NOMO-1 (cell line): ENCODE results near the gene TXLNB.
"Not testable (repeated sequence)": the region's sequence is repeated elsewhere in the genome, so short reads cannot be mapped to it uniquely, and the experiment has no call there.

ENCODE experiments used
- DNase-seq, 2 experiments: peaks; one replicate each; lab custom pipeline; 2025; ENCODE audit not compliant: unreplicated experiment in 2 of 2; lab: John Stamatoyannopoulos, UW

The TXLNB gene

DNA sequence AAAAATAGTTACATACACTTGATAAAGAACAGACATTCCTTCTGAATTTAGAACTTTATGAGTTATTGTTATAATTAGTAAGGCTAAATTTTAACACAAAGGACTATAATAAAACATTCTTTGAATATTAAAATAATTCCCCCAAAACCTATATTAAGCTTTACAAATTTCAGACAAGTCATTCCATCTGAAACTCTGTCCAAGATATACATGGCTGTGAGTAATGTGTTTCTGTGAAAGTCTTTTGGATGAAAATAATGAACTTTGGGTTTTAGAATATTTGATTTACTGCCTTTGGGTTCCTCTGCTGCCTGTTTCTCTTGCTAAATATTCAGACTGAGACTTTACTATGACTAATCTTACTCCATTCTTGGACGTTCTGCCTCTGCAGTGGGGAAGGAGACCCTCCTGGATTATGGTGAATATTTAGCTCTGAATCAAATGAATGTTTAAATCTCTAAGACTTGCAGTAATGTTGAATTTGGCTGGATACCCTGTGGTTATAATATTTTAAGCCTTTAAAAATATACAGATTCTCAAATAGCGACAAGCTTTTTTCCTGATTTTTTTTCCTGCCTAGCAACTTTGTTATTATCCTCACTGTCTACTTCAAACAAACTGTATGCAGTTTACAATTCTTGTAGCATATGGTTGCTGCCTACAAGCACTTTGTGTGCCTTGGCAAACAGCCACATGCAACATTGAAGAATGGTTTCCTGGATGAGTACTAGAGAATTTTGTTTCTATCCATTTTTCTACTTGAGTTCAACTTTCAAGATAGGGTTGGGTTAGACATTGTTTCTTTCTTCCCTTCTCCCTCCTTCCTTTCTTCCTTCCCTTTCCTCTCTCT lies 51.4 kb downstream of the TXLNB start:
- DNase-seq = no peak

GRCh38 chr6:139239064-139239463 lies 52.7 kb downstream of the TXLNB start:
- no peak for DNase-seq

DNA sequence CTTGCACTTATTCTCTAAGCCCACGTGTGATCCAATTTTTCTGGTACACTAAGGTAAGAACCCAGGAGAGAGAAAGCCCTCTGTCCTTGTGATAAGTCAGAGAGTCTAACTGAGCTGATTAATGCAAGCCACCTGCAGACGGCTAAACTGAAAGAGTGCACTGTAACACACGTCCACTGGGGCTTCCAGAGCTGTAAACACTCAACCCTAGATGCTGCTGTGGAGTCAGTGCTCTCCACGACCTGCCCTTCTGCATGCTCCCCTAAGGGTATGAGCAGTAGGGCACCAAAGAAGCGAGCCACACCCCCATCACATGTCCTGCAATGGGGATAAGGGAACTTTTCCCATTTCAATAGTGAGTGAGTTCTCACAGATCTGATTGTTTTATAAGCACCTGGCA lies 55.7 kb downstream of the TXLNB start:
- DNase-seq = no peak

DNA sequence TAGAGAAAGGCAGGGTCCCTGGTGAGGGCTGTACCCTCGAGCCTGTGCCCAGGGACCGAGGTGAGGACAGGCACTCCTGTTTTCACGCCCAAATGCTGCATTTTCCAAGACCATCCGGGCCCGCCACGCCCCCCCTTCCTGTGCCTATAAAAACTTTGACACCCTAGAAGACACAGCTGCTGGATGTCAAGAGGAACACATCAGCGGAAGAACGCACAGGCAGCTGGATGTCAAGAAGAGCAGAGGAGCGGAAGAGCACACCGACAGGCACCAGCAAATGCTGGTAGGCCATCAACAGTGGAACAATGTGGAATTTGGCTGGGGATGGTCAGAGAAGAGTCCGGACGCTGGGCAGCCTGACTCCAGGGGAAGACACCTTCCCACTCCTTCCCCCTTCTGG lies 56.1 kb downstream of the TXLNB start:
- DNase-seq = no peak

- DNase-seq = not testable (repeated sequence)
Observed at GRCh38 chr6:139234193-139234592, 57.6 kb downstream of the TXLNB start.

GRCh38 chr6:139231206-139231605 lies 60.6 kb downstream of the TXLNB start:
- no peak for DNase-seq

- no peak for DNase-seq
Observed at GRCh38 chr6:139230391-139230840, 61.4 kb downstream of the TXLNB start.

DNA sequence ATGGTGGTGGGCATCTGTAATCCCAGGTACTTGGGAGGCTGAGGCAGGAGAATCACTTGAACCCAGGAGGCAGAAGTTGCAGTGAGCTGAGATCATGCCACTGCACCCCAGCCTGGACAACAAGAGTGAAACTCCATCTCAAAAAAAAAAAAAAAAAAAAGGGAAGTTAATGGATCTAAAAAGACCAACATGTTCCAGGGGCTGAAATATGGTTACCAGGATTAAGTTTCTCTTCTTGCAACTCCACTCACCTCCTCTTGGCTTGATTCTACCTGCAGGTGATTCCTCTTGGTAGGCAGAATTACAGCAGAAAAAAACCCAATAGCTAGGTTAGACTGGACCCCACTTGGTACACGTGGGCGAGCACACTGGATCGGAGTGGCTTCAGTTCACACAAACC lies 63.4 kb downstream of the TXLNB start:
- peak; percentile 18 to 22 for DNase-seq

GRCh38 chr6:139219746-139220145 lies 72.1 kb downstream of the TXLNB start:
- DNase-seq = peak; percentile 17 to 39

DNA sequence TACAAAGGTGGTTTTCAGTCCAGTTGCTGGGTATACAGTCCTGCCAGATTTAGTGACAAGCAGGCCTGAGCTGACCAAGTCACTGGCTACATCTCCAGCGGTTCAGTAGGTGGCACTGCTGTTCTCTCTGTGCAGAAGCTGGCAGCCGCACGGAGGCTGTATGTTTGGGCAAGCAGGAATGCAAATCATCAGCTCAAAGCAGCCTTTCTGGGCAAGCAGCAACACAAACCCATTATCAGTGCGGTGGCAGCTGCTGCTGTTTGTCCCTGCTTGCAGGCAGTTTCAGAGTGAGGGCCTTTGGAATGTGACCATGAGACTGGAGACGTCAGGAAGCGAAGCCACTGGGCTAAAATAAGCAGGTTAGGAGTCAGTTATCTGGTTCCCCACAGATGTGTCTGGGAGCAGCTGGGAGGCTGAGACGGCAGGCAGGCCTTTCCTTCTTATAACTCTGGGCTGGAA lies 72.5 kb downstream of the TXLNB start:
- peak; percentile 88 to 93 for DNase-seq

- not testable (repeated sequence) for DNase-seq
Observed at GRCh38 chr6:139212460-139212859, 79.3 kb downstream of the TXLNB start.

GRCh38 chr6:139210766-139211165 lies 81.0 kb downstream of the TXLNB start:
- not testable (repeated sequence) for DNase-seq

DNA sequence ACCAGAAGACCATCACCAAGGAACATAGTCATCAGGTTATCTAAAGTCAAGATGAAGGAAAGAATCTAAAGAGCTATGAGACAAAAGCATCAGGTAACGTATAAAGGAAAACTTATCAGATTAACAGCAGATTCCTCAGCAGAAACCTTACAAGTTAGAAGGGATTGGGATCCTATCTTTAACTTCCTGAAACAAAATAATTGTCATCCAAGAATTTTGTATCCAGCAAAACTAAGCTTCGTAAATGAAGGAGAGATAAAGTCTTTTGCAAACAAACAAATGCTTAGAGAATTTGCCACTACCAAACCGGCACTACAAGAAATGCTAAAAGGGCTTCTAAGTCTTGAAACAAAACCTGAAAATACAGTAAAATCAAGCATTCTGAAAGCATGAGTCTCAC lies 86.0 kb downstream of the TXLNB start:
- DNase-seq = no peak

DNA sequence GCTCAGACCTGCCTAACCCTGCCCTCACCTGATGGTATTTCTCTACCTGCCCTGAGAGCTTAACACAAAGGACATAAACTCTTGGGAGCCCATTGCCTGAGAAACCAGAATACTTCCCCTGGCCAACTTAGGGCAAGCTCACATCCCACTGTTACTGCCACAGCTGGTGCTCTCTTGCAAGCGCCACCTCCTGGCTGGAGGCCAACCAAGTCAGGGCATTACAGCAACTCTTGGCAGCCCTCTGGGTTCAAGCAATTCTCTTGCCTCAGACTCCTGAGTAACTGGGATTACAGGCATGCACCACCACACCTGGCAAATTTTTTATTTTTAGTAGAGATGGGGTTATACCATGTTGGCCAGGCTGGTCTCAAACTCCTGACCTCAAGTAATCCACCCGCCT lies 86.8 kb downstream of the TXLNB start:
- no peak for DNase-seq

- DNase-seq = no peak
Observed at GRCh38 chr6:139201378-139201777, 90.4 kb downstream of the TXLNB start.

- no peak for DNase-seq
Observed at GRCh38 chr6:139198529-139199288, 93.1 kb downstream of the TXLNB start.

DNA sequence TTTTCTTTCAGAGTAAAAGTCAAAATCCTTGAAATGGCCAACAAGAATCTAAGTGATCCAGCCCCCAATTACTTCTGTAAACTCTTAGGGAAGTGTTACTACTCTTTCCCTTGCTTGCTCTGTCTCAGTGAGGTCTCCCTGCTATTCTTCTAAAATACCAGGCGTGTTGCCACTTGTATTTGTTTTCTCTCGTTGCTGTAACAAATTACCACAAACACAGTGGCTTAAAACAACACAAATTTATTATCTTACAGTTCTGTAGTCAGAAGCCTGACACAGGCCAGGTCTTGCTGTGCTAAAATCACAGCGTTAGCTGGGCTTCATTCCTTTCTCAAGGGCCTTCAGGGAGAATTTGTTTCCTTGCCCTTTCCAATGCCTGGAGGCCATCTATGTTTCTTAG lies 97.1 kb downstream of the TXLNB start:
- DNase-seq = no peak
